ENCODE measurements around the gene TMPRSS13. TPM values are rescaled to one million over a fixed set of nuclear protein-coding genes. Genes with fewer than 3 reads are reported as not detected.

The TMPRSS13 gene
- total and polyA plus RNA-seq, 11 donors: 0.03 to 0.51 (median 0.12) TPM; not detected in 5

DNA sequence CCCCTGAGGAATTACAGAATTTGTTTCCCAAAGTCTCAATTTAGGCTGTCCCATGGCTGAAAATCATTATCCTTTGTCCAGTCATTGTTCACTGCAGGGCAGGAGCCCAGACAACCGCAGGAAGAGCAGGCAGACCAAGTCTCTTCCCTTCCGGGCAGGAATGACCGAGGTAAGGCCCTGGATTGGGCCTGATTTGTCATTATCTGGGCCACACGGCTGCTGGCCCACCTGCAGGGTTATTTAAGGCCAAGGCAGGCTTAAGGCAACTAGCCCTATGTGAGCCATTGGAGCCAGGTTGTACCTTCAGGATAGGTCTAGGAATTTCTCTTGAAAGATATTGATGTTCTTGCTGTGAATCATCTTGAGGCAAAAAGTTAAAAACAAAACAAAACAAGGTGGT, 47.2 kb upstream of the TMPRSS13 start:
- H3K36me3 ChIP-seq: no peaks in the 10 kb centered on the region
- whole genome bisulfite sequencing, 4 donors: 47 to 75% (median 64%) methylated on average over 3 to 4 of the region's 4 CpGs
- TF ChIP-seq POLR2A (IDR thresholded peaks at IDR 0.05) (no peak), CTCF (IDR thresholded peaks at IDR 0.05) (no peak)
- ATAC-seq (no peak), DNase-seq (no peak)
- H3K4me1 ChIP-seq: peaks cover 0 to 96% (median 2%) of the 10 kb centered on the region in 12 donors
- H3K4me3 ChIP-seq: no peak overlapping the region
- peaks cover 0 to 9% (median 0%) of the 10 kb centered on the region in 9 donors for H3K27me3 ChIP-seq
- intact Hi-C loops (cut with DNase I): no loop called here
- peak overlapping the region in 1 of 12 donors; percentile 82 for H3K27ac ChIP-seq
- no peaks in the 10 kb centered on the region for H3K9me3 ChIP-seq

DNA sequence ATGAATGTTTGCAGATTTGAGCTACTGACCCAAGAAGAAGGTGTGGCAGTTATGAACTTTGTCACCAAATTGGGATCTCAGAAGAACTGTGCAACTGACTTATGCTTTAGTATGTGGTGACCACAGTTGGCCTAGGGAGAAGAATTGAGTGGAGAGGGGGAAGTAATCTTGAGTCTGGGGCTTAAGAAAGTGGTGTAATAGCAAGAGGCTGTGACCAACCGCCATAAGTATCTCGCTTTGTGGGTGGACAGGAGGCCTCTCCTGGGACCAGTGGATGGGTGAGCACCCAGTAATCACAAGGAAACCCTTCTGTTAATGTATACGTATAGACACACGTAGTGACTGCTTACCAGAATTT, 44.3 kb upstream of the TMPRSS13 start:
- Histone ChIP-seq H3K27ac (peak overlapping the region in 1 of 12 donors; percentile 81), H3K4me1 (peaks cover 0 to 96% (median 0%) of the 10 kb centered on the region in 12 donors), H3K9me3 (no peaks in the 10 kb centered on the region), H3K27me3 (peaks cover 0 to 3% (median 0%) of the 10 kb centered on the region in 9 donors), H3K4me3 (no peak overlapping the region), H3K36me3 (no peaks in the 10 kb centered on the region)
- 66 to 94% (median 90%) methylated on average over 4 of the region's 4 CpGs for WGBS, 4 donors
- intact Hi-C loops (cut with DNase I): no loop called here
- no peak for TF ChIP-seq POLR2A (IDR thresholded peaks at IDR 0.05)
- TF ChIP-seq CTCF (IDR thresholded peaks at IDR 0.05): no peak
- ATAC-seq (no peak), DNase-seq (no peak)

DNA sequence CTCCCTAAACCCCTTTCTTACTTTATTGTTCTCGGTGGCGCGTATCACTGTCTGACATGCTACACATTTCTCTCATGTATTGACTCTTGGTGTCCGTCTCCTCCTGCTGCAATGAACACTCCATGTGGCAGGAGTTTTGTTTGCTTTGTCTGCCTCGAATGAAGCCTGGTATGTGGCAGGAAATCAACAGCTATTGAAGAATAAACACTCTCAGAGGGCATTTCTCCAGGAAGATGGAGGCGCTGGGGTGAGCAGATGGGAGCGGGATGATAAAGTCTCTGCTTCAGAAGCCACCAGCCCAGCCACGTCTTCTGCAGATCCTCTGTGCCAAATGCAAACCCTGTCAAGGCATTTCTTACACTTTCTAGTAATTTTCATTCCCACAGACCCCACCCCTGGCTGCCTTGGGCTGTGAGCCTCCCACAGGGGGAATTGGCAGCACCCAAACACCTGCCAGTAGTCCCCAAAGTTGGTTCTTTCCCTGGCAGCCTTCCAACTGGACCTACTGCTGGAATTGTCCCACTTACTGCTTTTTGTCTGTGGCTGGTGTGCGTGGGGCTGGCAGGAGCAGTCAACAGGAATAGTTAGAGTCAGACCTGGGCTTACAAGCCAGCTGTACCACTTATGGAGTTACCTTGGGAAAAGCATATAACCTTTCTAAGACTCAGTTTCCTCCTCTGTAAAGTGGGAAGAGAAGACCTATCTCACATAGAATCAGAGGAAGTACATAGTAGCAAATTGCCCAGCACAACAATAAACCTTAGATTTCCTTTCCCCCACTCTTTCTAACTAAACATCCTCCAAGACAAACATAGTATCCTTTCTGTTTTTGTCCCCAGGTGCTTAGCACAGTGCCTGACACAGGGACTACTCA, 43.7 kb upstream of the TMPRSS13 start:
- WGBS, 4 donors: 65 to 72% (median 69%) methylated on average over 9 of the region's 9 CpGs
- DNase-seq (no peak), ATAC-seq (no peak)
- no peak for TF ChIP-seq POLR2A (IDR thresholded peaks at IDR 0.05)
- no peak for TF ChIP-seq CTCF (IDR thresholded peaks at IDR 0.05)
- no peaks in the 10 kb centered on the region for H3K36me3 ChIP-seq
- H3K27me3 ChIP-seq: peaks cover 0 to 3% (median 0%) of the 10 kb centered on the region in 9 donors
- H3K9me3 ChIP-seq: no peaks in the 10 kb centered on the region
- H3K27ac ChIP-seq: peak overlapping the region in 1 of 12 donors; percentile 81
- H3K4me3 ChIP-seq: no peak overlapping the region
- intact Hi-C loops (cut with DNase I): no loop called here
- peaks cover 0 to 99% (median 0%) of the 10 kb centered on the region in 12 donors for H3K4me1 ChIP-seq

- peaks cover 0 to 91% (median 0%) of the 10 kb centered on the region in 12 donors for H3K4me1 ChIP-seq
- ATAC-seq: no peak
- intact Hi-C loops (cut with DNase I): no loop called here
- H3K27ac ChIP-seq: no peak overlapping the region
- DNase-seq: no peak
- 94 to 96% (median 95%) methylated on average over 10 of the region's 10 CpGs for WGBS, 4 donors
- H3K27me3 ChIP-seq: peaks cover 0 to 3% (median 0%) of the 10 kb centered on the region in 9 donors
- H3K4me3 ChIP-seq: no peak overlapping the region
- H3K9me3 ChIP-seq: no peaks in the 10 kb centered on the region
- H3K36me3 ChIP-seq: no peaks in the 10 kb centered on the region
- no peak for TF ChIP-seq POLR2A (IDR thresholded peaks at IDR 0.05)
These were observed 42.8 kb upstream of the TMPRSS13 start for GRCh38 chr11:117972044-117972443.

Data from heart left ventricle (tissue), 16 donors.